ENCODE measurements around the gene FMO2.

FMO2 gene

DNA sequence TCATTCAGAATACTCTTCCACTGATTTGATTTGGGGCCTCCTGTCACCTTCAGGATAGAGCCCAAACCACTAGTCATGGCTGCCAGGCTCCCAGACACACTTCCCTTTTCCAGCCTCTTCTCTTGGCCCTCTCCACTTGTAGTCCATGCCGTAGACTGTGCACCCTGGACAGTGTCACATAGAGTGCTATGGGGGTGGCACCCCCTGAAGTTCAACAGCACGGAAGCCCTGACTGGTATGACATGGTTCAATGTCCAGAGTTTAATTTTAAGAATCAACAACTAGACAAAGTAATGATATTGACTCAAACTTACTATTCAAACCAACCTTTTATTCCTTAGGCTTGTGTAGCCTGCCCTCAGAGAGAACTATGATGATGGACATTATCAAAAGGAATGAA, 22.3 kb downstream of the FMO2 start:
- Mint-ChIP-seq H3K4me3 (no peak overlapping the region), H3K27ac (no peak overlapping the region), H3K27me3 (ENCODE audit: low read depth, poor library complexity) (peaks cover 10% of the 10 kb centered on the region), H3K9me3 (no peaks in the 10 kb centered on the region), H3K36me3 (ENCODE audit: low read depth) (no peaks in the 10 kb centered on the region), H3K4me1 (peaks cover 6% of the 10 kb centered on the region)
- no peak for DNase-seq
- TF ChIP-seq, protein P1, sequence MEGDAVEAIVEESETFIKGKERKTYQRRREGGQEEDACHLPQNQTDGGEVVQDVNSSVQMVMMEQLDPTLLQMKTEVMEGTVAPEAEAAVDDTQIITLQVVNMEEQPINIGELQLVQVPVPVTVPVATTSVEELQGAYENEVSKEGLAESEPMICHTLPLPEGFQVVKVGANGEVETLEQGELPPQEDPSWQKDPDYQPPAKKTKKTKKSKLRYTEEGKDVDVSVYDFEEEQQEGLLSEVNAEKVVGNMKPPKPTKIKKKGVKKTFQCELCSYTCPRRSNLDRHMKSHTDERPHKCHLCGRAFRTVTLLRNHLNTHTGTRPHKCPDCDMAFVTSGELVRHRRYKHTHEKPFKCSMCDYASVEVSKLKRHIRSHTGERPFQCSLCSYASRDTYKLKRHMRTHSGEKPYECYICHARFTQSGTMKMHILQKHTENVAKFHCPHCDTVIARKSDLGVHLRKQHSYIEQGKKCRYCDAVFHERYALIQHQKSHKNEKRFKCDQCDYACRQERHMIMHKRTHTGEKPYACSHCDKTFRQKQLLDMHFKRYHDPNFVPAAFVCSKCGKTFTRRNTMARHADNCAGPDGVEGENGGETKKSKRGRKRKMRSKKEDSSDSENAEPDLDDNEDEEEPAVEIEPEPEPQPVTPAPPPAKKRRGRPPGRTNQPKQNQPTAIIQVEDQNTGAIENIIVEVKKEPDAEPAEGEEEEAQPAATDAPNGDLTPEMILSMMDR (IDR thresholded peaks at IDR 0.05): no peak

DNA sequence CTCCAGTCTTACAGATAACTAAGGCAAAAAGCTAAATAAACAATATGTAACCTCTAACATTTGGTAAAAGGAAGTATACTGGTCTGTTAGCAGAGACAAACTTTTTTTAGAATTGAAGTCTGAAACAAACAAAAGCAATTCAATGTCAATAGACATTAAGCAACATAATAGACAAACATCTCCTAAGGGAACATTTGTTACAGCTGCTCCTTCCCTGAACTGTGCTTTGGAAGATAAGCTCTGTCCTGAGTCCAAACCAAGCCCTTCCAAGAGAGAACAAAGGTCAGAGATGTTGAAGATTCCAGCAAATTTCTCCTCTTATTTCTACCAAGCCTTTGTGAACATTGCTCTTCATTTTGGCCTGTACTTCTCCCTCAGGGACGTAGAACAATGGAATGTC, 25.3 kb downstream of the FMO2 start:
- DNase-seq: no peak

DNA sequence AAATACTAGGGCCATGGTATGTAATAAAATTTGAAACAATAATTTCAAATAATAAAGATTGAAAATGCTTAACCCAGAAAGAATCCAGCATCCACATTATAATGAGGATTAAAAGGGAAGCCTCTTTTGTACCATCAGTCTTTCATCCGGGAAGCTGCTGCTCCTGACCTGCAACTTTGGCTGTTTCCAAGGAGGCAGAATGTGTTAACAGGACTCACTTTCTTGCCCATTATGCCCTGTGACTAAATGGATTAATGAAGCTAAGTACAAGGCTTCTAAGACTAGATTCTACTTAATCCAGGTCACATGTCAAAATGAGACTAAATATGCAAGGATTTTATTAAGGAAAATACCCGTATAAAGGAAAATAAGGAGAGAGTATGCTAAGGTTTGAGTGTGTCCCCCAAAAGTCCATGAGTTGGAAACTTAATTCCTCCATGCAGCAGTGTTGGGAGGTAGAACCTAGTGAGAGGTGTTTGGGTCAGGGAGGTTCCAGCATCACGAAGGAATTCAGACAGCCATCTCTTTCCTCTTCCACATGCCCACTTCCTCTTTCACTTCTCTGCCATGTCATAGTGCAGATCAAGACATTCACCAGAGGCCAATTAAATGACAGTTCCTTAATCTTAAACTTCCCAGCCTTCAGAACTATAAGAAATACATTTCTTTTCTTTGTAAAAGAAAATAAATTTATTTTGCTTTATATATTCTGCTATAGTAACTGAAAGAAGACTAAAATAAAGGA, 27.7 kb downstream of the FMO2 start:
- TF ChIP-seq, protein P1 (IDR thresholded peaks at IDR 0.05): no peak
- Mint-ChIP-seq H3K36me3 (ENCODE audit: low read depth) (no peaks in the 10 kb centered on the region), H3K4me3 (no peak overlapping the region), H3K27ac (no peak overlapping the region), H3K27me3 (ENCODE audit: low read depth, poor library complexity) (peaks cover 2% of the 10 kb centered on the region), H3K4me1 (peaks cover 10% of the 10 kb centered on the region), H3K9me3 (peaks cover 8% of the 10 kb centered on the region)
- DNase-seq: no peak

More for the DNA sequence above, 25.3 kb downstream of the FMO2 start:
- H3K4me1 Mint-ChIP-seq: peaks cover 10% of the 10 kb centered on the region
- H3K4me3 Mint-ChIP-seq: no peak overlapping the region
- H3K36me3 Mint-ChIP-seq (ENCODE audit: low read depth): no peaks in the 10 kb centered on the region
- peaks cover 7% of the 10 kb centered on the region for H3K27me3 Mint-ChIP-seq (ENCODE audit: low read depth, poor library complexity)
- no peaks in the 10 kb centered on the region for H3K9me3 Mint-ChIP-seq
- TF ChIP-seq, protein P1 (IDR thresholded peaks at IDR 0.05): no peak
- H3K27ac Mint-ChIP-seq: no peak overlapping the region

DNA sequence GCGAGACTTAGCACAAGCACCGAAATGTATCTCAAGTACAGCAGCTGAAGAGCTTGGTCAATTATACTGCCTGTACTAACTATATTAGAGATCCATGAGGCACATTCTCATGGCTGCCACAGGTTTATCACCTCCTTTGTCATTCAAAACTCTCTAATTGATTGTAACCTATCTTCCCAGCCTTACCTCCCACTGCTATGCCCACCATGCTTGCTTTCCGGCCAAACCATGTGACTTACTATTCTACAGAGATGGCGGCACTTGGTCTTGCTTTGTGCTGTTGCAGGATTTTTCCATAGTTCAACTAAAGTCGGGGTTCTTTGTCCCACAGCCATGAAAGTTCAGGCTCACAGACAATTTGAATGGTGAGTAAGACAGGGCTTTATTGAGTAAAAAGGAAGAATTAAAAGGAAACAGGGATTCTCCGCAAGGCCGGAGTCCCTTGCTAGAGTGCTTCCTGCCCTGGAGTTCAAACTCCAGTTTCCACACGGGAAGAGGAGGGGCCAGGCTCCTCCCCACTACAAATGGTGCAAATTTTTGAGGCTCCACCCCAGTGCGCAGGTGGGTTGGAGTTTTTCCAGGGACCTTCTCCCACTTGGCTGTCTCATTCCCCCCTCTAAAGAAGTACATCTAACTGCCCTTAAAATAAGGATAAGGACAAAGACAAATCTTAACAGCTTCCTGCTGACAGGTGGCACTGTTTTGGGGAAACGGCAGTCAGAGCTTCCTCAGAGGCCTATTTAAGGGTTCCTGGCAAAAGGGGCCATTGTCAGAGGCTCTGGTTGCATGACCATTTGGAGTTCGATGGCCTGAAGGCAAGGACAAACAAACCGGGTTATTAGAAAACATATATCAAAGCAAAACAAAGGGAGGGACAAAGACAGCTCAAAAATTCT, 28.7 kb downstream of the FMO2 start:
- H3K4me3 Mint-ChIP-seq: no peak overlapping the region
- peaks cover 5% of the 10 kb centered on the region for H3K27me3 Mint-ChIP-seq (ENCODE audit: low read depth, poor library complexity)
- H3K27ac Mint-ChIP-seq: peak overlapping the region; percentile 64
- peaks cover 18% of the 10 kb centered on the region for H3K9me3 Mint-ChIP-seq
- H3K4me1 Mint-ChIP-seq: peaks cover 10% of the 10 kb centered on the region
- TF ChIP-seq, protein P1 (IDR thresholded peaks at IDR 0.05): no peak
- DNase-seq: no peak
- H3K36me3 Mint-ChIP-seq (ENCODE audit: low read depth): no peaks in the 10 kb centered on the region

DNA sequence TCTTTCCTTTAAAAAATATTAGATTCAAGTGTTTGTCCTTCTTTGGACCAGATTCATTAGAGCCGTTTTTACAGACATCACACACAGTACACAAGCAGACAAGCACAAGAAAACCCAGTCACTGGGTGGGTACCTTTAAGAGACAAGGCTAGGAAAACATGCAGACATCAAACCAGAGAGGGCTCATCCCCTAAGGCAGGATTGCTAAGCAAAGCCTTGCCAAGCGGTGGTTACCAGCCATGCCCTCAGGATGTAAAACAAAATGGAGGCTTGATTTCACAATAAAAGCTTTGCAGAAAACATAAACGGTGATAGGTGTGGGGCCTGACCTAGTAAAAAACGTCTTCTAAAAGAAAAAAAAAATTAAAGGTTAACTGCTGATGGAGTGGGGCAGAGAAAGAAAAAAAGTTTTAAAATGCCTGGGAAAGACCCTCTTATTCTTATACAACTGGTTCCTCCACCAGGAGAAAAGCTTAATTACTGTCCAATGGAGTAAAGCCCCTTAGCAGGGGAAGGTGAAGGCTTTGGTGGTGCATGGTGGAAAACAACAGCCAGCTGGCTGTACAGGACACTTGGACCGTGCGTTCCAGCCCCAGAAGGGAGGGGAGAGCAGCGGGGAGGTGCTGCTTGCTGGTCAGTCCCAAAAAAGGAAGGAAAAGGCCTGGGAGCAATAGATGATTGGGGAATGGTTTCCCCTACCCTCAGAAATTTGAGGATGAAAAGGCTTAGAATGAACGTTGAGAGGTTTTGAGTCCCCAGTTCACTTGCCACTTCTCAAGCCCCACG, 32.8 kb downstream of the FMO2 start:
- no peaks in the 10 kb centered on the region for H3K36me3 Mint-ChIP-seq (ENCODE audit: low read depth)
- H3K27me3 Mint-ChIP-seq (ENCODE audit: low read depth, poor library complexity): peaks cover 2% of the 10 kb centered on the region
- H3K4me1 Mint-ChIP-seq: peaks cover 44% of the 10 kb centered on the region
- H3K9me3 Mint-ChIP-seq: peaks cover 20% of the 10 kb centered on the region
- no peak overlapping the region for H3K4me3 Mint-ChIP-seq
- DNase-seq: no peak
- TF ChIP-seq, protein P1 (IDR thresholded peaks at IDR 0.05): no peak
- H3K27ac Mint-ChIP-seq: no peak overlapping the region
